HL-60 (cell line): ENCODE data around the gene CAMTA1.

Experiments used
- GABPA ChIP-seq: IDR thresholded peaks from 2 replicates; pipeline ENCODE4 v1.6.1; 2012; ENCODE audit warnings: low read depth
- POLR2AphosphoS5 ChIP-seq: IDR thresholded peaks from 2 replicates; pipeline ENCODE4 v1.6.1; 2012; ENCODE audit warnings: low read depth
- SPI1 ChIP-seq: IDR thresholded peaks from 2 replicates; pipeline ENCODE4 v1.6.1; 2012; ENCODE audit warnings: low read depth, mild to moderate bottlenecking, borderline replicate concordance
- TF ChIP-seq, protein P1 (sequence below): IDR thresholded peaks from one replicate; pipeline ENCODE4 v1.5.1; 2011; ENCODE audit warnings: low read length, control low read depth, inconsistent platforms; ENCODE audit not compliant: insufficient read depth
- TF ChIP-seq, protein P2 (sequence below): IDR thresholded peaks from 2 replicates; pipeline ENCODE4 v1.6.1; 2012; ENCODE audit warnings: low read depth; ENCODE audit not compliant: insufficient replicate concordance

DNA sequence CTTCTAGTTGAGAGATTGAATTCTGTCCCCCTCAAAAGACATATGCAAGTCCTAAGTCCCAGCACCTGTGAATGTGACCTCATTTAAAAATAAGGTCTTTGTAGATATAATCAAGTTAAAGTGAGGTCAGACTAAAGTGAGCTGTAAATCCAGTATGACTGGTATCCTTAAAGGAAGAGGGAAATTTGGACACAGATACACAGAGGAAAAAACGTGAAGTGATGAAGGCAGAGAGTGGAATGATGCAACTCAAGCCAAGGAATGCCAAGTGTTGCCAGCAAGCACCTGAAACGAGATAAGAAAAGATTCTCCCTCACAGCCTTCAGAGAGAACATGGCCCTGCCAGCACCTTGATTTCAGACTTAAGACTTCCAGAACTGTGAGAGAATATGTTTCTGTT lies 541.1 kb downstream of the CAMTA1 start:
- TF ChIP-seq, protein P1, sequence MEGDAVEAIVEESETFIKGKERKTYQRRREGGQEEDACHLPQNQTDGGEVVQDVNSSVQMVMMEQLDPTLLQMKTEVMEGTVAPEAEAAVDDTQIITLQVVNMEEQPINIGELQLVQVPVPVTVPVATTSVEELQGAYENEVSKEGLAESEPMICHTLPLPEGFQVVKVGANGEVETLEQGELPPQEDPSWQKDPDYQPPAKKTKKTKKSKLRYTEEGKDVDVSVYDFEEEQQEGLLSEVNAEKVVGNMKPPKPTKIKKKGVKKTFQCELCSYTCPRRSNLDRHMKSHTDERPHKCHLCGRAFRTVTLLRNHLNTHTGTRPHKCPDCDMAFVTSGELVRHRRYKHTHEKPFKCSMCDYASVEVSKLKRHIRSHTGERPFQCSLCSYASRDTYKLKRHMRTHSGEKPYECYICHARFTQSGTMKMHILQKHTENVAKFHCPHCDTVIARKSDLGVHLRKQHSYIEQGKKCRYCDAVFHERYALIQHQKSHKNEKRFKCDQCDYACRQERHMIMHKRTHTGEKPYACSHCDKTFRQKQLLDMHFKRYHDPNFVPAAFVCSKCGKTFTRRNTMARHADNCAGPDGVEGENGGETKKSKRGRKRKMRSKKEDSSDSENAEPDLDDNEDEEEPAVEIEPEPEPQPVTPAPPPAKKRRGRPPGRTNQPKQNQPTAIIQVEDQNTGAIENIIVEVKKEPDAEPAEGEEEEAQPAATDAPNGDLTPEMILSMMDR, result no peak
- TF ChIP-seq POLR2AphosphoS5 (no peak), GABPA (no peak), SPI1 (no peak)
- TF ChIP-seq, protein P2, sequence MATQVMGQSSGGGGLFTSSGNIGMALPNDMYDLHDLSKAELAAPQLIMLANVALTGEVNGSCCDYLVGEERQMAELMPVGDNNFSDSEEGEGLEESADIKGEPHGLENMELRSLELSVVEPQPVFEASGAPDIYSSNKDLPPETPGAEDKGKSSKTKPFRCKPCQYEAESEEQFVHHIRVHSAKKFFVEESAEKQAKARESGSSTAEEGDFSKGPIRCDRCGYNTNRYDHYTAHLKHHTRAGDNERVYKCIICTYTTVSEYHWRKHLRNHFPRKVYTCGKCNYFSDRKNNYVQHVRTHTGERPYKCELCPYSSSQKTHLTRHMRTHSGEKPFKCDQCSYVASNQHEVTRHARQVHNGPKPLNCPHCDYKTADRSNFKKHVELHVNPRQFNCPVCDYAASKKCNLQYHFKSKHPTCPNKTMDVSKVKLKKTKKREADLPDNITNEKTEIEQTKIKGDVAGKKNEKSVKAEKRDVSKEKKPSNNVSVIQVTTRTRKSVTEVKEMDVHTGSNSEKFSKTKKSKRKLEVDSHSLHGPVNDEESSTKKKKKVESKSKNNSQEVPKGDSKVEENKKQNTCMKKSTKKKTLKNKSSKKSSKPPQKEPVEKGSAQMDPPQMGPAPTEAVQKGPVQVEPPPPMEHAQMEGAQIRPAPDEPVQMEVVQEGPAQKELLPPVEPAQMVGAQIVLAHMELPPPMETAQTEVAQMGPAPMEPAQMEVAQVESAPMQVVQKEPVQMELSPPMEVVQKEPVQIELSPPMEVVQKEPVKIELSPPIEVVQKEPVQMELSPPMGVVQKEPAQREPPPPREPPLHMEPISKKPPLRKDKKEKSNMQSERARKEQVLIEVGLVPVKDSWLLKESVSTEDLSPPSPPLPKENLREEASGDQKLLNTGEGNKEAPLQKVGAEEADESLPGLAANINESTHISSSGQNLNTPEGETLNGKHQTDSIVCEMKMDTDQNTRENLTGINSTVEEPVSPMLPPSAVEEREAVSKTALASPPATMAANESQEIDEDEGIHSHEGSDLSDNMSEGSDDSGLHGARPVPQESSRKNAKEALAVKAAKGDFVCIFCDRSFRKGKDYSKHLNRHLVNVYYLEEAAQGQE, result no peak
